ENCODE results near the gene SLC22A8. TPM values are rescaled to one million over a fixed set of nuclear protein-coding genes. Genes with fewer than 3 reads are reported as not detected.

The SLC22A8 gene
- total and polyA plus RNA-seq, 8 donors: not detected

GRCh38 chr11:62996271-62996670, 19.4 kb downstream of the SLC22A8 start:
- H3K27ac ChIP-seq: no peak overlapping the region
- WGBS, 5 donors: 0 to 69% (median 59%) methylated on average over 1 of the region's 1 CpG
- no peaks in the 10 kb centered on the region for H3K27me3 ChIP-seq
- no peak for DNase-seq
- no peaks in the 10 kb centered on the region for H3K36me3 ChIP-seq
- H3K4me1 ChIP-seq: peaks cover 0 to 7% (median 0%) of the 10 kb centered on the region in 4 donors
- no peaks in the 10 kb centered on the region for H3K9me3 ChIP-seq
- TF ChIP-seq EP300 (IDR thresholded peaks at IDR 0.05) (no peak), POLR2AphosphoS5 (IDR thresholded peaks at IDR 0.05) (no peak), POLR2A (IDR thresholded peaks at IDR 0.05) (no peak)
- TF ChIP-seq, protein P1, sequence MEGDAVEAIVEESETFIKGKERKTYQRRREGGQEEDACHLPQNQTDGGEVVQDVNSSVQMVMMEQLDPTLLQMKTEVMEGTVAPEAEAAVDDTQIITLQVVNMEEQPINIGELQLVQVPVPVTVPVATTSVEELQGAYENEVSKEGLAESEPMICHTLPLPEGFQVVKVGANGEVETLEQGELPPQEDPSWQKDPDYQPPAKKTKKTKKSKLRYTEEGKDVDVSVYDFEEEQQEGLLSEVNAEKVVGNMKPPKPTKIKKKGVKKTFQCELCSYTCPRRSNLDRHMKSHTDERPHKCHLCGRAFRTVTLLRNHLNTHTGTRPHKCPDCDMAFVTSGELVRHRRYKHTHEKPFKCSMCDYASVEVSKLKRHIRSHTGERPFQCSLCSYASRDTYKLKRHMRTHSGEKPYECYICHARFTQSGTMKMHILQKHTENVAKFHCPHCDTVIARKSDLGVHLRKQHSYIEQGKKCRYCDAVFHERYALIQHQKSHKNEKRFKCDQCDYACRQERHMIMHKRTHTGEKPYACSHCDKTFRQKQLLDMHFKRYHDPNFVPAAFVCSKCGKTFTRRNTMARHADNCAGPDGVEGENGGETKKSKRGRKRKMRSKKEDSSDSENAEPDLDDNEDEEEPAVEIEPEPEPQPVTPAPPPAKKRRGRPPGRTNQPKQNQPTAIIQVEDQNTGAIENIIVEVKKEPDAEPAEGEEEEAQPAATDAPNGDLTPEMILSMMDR (IDR thresholded peaks at IDR 0.05): no peak
- no peak overlapping the region for H3K4me3 ChIP-seq
- intact Hi-C loops (cut with DNase I; ENCODE audit: low total_unique reads): no loop called here

DNA sequence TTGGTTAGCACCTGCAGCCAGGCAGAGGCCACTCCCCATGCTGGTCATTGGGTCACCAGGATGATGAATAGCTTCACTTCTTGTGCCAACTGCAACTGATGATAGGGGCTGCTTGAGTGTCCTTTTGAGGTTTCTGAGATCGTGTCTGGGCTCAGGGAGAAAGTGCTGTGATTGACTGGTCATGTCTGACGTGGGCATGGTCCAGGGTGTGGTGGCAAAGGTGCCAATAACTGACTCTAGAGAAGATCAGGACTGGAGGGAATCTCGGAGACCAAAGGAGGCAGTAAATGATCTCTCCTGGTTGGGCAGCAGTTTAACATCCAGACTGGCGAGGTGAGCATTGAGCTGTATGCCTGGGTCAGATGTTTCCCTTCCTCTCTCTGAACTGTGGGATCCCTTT, 20.9 kb downstream of the SLC22A8 start:
- intact Hi-C loops (cut with DNase I; ENCODE audit: low total_unique reads): no loop called here

DNA sequence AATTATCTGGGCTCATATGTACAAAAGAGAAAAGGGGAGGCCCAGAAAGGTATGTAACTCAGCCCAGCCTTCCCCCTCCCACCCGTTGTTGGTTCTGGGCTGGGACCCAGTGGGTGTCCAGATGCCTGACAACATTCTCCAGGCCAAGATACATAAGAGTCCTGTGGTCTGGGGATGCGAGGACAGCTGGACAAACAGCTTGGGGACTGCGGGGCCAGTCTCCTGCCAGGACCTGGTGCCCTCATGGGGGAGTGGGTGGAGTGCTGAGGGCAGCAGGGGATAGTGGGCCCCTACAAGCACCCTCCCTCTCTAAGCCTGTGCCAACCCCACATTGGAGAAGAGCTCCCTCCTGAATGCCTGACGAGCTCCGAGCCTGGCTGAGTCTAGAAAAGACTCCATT, 27.4 kb downstream of the SLC22A8 start:
- H3K27me3 ChIP-seq: no peaks in the 10 kb centered on the region
- WGBS, 5 donors: 53 to 73% (median 67%) methylated on average over 3 to 5 of the region's 5 CpGs

More for the DNA sequence above, 20.9 kb downstream of the SLC22A8 start:
- no peak overlapping the region for H3K4me3 ChIP-seq
- DNase-seq: no peak
- 69 to 82% (median 77%) methylated on average over 4 of the region's 4 CpGs for WGBS, 5 donors
- H3K4me1 ChIP-seq: peaks cover 0 to 5% (median 0%) of the 10 kb centered on the region in 4 donors
- TF ChIP-seq, protein P1 (IDR thresholded peaks at IDR 0.05): no peak
- TF ChIP-seq POLR2A (IDR thresholded peaks at IDR 0.05): no peak
- no peak for TF ChIP-seq POLR2AphosphoS5 (IDR thresholded peaks at IDR 0.05)
- no peak for TF ChIP-seq EP300 (IDR thresholded peaks at IDR 0.05)
- no peaks in the 10 kb centered on the region for H3K9me3 ChIP-seq
- no peaks in the 10 kb centered on the region for H3K36me3 ChIP-seq
- H3K27me3 ChIP-seq: no peaks in the 10 kb centered on the region
- H3K27ac ChIP-seq: no peak overlapping the region

DNA sequence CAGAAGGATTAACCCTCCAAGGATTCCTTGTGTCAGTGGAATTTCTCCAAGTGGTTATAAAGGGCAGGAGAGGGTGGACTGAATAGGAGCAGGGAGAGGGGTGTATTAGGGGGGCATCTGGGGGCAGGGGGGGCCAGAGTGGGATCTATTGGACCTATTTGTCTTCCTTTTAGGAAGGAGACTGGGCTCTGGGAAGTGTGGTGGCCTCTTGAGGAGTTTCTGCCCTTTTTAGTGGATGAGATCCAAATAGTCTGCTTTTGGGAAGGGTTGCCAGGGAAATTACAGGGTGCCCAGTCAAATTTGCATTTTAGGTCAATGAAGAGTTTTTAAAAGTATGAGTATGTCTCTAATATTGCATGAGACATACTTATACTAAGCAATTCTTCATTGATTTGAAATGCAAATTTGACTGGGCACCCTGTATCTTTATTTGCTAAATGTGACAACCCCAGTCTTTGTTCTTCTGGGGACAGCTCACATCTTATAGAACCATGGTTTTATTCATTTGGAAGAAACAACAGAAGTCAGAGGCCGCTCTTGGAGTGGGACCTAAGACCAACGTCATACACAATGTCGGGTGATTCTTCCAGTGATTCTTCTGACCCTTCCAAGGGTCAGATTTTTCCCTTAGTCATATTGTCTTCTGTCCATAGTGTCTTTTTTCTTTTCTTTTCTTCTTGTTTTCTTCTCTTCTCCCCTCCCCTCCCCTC, 30.4 kb downstream of the SLC22A8 start:
- no peak overlapping the region for H3K27ac ChIP-seq
- H3K9me3 ChIP-seq: no peaks in the 10 kb centered on the region
- no peaks in the 10 kb centered on the region for H3K36me3 ChIP-seq
- no peaks in the 10 kb centered on the region for H3K4me1 ChIP-seq
- TF ChIP-seq EP300 (IDR thresholded peaks at IDR 0.05) (no peak), POLR2AphosphoS5 (IDR thresholded peaks at IDR 0.05) (no peak), POLR2A (IDR thresholded peaks at IDR 0.05) (no peak)
- TF ChIP-seq, protein P1 (IDR thresholded peaks at IDR 0.05): no peak
- DNase-seq: no peak
- no peaks in the 10 kb centered on the region for H3K27me3 ChIP-seq
- WGBS, 5 donors: 84 to 89% (median 89%) methylated on average over 3 of the region's 3 CpGs
- intact Hi-C loops (cut with DNase I; ENCODE audit: low total_unique reads): no loop called here
- no peak overlapping the region for H3K4me3 ChIP-seq

More for the DNA sequence above, 27.4 kb downstream of the SLC22A8 start:
- no peak for DNase-seq
- Histone ChIP-seq H3K4me3 (no peak overlapping the region), H3K9me3 (no peaks in the 10 kb centered on the region), H3K4me1 (no peaks in the 10 kb centered on the region), H3K36me3 (no peaks in the 10 kb centered on the region), H3K27ac (no peak overlapping the region)
- intact Hi-C loops (cut with DNase I; ENCODE audit: low total_unique reads): no loop called here
- TF ChIP-seq, protein P1 (IDR thresholded peaks at IDR 0.05): no peak
- TF ChIP-seq EP300 (IDR thresholded peaks at IDR 0.05) (no peak), POLR2A (IDR thresholded peaks at IDR 0.05) (no peak), POLR2AphosphoS5 (IDR thresholded peaks at IDR 0.05) (no peak)

Data from stomach (tissue), 9 donors.